ENCODE data around the gene C1QTNF4. TPM values are rescaled to one million over a fixed set of nuclear protein-coding genes. Genes with fewer than 3 reads are reported as not detected.

C1QTNF4 gene
- total RNA-seq, 1 donor from 2014 or later: 4.3 TPM

Other genes with a start within 250 kb of the C1QTNF4 start
- 1.2 TPM for gene MYBPC3, start 241.7 kb downstream of the C1QTNF4 start, total RNA-seq (ENCODE audit: insufficient read depth, low replicate concordance)
- gene SPI1, start 215.9 kb downstream of the C1QTNF4 start, total RNA-seq (ENCODE audit: insufficient read depth, low replicate concordance): 8.2 TPM
- 74.6 TPM for gene SLC39A13, start 185.8 kb downstream of the C1QTNF4 start, total RNA-seq (ENCODE audit: insufficient read depth, low replicate concordance)
- 79.9 TPM for gene PSMC3, start 168.0 kb downstream of the C1QTNF4 start, total RNA-seq (ENCODE audit: insufficient read depth, low replicate concordance)
- 0.96 TPM for gene RAPSN, start 145.3 kb downstream of the C1QTNF4 start, total RNA-seq (ENCODE audit: insufficient read depth, low replicate concordance)
- gene CELF1, start 41.3 kb downstream of the C1QTNF4 start, total RNA-seq (ENCODE audit: insufficient read depth, low replicate concordance): 120 TPM
- 26.7 TPM for gene PTPMT1, start 28.8 kb downstream of the C1QTNF4 start, total RNA-seq (ENCODE audit: insufficient read depth, low replicate concordance)
- gene KBTBD4, start 15.4 kb downstream of the C1QTNF4 start, total RNA-seq (ENCODE audit: insufficient read depth, low replicate concordance): 11.3 TPM
- 40.2 TPM for gene NDUFS3, start 15.3 kb downstream of the C1QTNF4 start, total RNA-seq (ENCODE audit: insufficient read depth, low replicate concordance)
- gene FAM180B, start 7.7 kb downstream of the C1QTNF4 start, total RNA-seq (ENCODE audit: insufficient read depth, low replicate concordance): not detected
- 39.7 TPM for gene MTCH2, start 48.1 kb upstream of the C1QTNF4 start, total RNA-seq (ENCODE audit: insufficient read depth, low replicate concordance)
- gene AGBL2, start 121.0 kb upstream of the C1QTNF4 start, total RNA-seq (ENCODE audit: insufficient read depth, low replicate concordance): 1.2 TPM
- gene FNBP4, start 172.9 kb upstream of the C1QTNF4 start, total RNA-seq (ENCODE audit: insufficient read depth, low replicate concordance): 133 TPM

Measured in umbilical cord (tissue), 1 donor.